GM13976 (cell line): ENCODE measurements around the gene AKAP13.

Experiments
- DNase-seq: peaks from one replicate; pipeline ENCODE4 v3.0.0; 2012; ENCODE audit warnings: low spot score
- in situ Hi-C: fragments of 300-500 bp; cut with MboI; formaldehyde crosslinking; loops from one replicate; pipeline ENCODE4 v1.12.0; 2022; ENCODE audit warnings: low sequenced_read_pairs, mixed read lengths, inconsistent platforms; ENCODE audit not compliant: unreplicated experiment
- TF ChIP-seq, protein P1 (sequence below): IDR thresholded peaks from 2 replicates; pipeline ENCODE4 v1.5.1; 2012; ENCODE audit warnings: borderline replicate concordance, mild to moderate bottlenecking; ENCODE audit not compliant: insufficient read depth; ENCODE audit errors: extremely low read depth, missing control alignments, control extremely low read depth

AKAP13 gene

GRCh38 chr15:85616549-85617110 is 236.2 kb downstream of the AKAP13 start:
- no peak for DNase-seq
- in situ Hi-C loops = loop anchor here (25.0 kb wide), 1 partner anchor 221 kb away; no protein-coding TSS in a partner anchor
- TF ChIP-seq, protein P1, sequence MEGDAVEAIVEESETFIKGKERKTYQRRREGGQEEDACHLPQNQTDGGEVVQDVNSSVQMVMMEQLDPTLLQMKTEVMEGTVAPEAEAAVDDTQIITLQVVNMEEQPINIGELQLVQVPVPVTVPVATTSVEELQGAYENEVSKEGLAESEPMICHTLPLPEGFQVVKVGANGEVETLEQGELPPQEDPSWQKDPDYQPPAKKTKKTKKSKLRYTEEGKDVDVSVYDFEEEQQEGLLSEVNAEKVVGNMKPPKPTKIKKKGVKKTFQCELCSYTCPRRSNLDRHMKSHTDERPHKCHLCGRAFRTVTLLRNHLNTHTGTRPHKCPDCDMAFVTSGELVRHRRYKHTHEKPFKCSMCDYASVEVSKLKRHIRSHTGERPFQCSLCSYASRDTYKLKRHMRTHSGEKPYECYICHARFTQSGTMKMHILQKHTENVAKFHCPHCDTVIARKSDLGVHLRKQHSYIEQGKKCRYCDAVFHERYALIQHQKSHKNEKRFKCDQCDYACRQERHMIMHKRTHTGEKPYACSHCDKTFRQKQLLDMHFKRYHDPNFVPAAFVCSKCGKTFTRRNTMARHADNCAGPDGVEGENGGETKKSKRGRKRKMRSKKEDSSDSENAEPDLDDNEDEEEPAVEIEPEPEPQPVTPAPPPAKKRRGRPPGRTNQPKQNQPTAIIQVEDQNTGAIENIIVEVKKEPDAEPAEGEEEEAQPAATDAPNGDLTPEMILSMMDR = no peak

GRCh38 chr15:85618228-85618505 is 237.8 kb downstream of the AKAP13 start:
- TF ChIP-seq, protein P1 = no peak
- no peak for DNase-seq
- in situ Hi-C loops = loop anchor here (25.0 kb wide), 1 partner anchor 219 kb away; no protein-coding TSS in a partner anchor

DNA sequence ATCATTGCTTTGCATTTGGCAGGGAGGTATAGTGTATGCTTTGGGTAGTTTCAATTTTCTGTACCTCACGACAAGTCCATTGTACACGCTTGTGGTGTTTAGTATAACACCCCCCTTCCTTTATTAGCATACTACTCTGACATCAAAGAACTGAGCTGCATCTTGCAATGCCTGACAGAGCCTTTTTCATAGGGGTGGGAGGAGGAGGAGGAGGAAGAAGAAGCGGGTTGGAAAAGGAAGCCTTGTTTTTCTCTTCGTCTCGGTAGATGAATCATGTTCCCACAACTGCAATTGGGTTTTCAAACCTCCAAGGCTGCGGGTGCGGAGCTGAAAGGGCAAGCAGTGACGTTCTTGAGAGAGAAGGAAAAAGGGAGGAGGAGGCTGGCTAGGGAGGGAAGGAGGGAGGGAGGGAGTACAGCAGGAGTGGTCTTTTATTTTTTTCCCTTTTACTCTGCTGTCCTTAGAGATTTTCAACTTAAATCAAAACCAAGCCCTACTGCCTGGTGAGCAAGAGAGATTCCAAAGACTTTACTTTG is 238.6 kb downstream of the AKAP13 start:
- TF ChIP-seq, protein P1 = no peak
- DNase-seq = peak; percentile 45
- in situ Hi-C loops = loop anchor here (25.0 kb wide), 1 partner anchor 218 kb away; no protein-coding TSS in a partner anchor

DNA sequence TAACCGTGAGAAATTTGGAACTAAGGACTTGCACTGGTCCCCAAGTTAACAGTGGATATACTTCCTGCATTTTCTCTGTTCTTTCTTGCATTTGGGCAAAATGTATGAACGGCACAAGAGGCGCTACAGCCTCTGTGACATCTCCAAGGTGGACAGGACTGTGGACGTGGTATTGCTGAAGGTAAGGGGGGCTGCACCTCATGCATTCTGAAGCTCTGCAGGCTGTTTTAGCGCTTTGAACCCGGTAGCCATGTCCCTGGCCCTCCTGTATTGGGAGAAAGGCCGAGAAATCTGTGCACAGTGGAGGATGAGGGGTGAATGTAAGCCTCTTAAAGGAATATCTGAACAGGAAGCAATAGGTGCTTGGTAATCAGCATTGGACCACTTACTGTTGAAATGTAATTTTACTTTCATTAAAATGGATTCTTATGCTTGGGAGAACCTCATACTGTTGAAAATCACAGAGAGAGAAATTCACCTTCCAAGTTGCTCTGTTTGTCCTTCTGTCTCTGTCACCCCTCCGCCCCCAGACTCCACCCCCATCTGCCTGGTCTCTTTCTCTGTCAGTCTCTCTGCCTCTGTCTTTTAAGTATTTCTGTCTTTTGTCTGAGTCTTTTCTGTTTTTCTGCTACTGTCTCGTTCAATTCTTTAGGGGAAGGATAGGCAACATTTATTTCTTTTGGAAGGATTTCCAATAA is 239.7 kb downstream of the AKAP13 start:
- DNase-seq = no peak
- TF ChIP-seq, protein P1 = no peak
- in situ Hi-C loops = loop anchor here (25.0 kb wide), 1 partner anchor 217 kb away; no protein-coding TSS in a partner anchor

DNA sequence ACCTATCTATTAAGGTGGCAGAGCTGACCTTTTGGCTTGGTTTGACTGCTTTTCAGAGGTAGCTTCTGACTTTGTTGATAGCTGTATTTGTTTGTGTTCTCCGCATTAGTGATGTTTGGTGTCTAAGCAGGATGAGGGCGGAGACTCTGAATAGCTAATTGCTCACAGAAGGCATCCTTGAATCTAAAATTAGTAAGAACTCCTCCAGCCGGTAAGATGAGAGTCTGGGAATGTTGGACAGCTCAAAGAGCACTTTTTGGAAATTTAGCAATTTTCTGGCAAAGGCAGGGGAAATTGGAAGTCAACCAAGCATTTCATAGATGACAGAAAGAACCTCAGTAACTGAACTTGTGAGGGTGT is 240.3 kb downstream of the AKAP13 start:
- DNase-seq = no peak
- TF ChIP-seq, protein P1 = no peak
- in situ Hi-C loops = loop anchor here (25.0 kb wide), 1 partner anchor 217 kb away; no protein-coding TSS in a partner anchor

- no peak for DNase-seq
- TF ChIP-seq, protein P1 = no peak
- in situ Hi-C loops = loop anchor here (25.0 kb wide), 1 partner anchor 216 kb away; no protein-coding TSS in a partner anchor
Measured at GRCh38 chr15:85621094-85621493, 240.7 kb downstream of the AKAP13 start.
